ENCODE data around the gene CREBBP. TPM values are rescaled to one million over a fixed set of nuclear protein-coding genes. Genes with fewer than 3 reads are reported as not detected.

Gene CREBBP
- total RNA-seq, 4 donors from 2014 or later: 67.1 to 106 (median 91.0) TPM

DNA sequence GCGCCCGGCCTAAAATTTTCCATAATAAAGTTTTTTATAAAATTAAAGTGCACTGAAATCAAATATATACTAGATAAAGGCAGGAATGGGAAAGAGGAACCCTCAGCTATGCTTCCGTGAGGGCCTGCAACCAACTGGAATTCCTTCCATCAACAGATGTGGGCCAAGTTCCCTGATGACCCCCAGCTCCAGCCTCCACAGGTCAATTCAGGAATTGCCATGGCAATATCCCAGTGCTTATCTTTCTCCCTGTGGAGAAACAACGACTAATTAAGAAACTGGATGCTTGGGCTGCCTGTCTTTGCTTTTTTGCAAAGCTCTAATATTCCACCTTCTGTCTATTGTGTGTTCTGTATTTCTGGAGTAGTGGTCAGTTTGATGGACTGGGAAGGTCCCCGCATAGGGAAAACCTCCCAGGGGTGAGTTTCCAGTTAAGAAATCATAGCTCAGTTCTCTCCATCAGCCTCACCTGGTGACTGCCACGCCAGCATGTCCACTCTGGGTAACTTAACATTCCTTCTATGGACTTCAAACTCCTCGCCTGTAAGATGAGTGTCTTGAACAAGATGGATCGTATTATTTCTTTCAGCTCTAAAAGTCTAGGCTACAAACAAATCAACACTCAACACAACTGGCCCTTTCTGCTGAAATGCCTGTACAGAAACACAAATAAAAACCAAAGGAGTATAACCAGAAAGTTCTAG, 67.9 kb downstream of the CREBBP start:
- H3K27ac ChIP-seq: no peak overlapping the region
- TF ChIP-seq EP300 (IDR thresholded peaks at IDR 0.05) (no peak), POLR2A (IDR thresholded peaks at IDR 0.05) (no peak)
- TF ChIP-seq, protein P1, sequence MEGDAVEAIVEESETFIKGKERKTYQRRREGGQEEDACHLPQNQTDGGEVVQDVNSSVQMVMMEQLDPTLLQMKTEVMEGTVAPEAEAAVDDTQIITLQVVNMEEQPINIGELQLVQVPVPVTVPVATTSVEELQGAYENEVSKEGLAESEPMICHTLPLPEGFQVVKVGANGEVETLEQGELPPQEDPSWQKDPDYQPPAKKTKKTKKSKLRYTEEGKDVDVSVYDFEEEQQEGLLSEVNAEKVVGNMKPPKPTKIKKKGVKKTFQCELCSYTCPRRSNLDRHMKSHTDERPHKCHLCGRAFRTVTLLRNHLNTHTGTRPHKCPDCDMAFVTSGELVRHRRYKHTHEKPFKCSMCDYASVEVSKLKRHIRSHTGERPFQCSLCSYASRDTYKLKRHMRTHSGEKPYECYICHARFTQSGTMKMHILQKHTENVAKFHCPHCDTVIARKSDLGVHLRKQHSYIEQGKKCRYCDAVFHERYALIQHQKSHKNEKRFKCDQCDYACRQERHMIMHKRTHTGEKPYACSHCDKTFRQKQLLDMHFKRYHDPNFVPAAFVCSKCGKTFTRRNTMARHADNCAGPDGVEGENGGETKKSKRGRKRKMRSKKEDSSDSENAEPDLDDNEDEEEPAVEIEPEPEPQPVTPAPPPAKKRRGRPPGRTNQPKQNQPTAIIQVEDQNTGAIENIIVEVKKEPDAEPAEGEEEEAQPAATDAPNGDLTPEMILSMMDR (IDR thresholded peaks at IDR 0.05): no peak
- H3K36me3 ChIP-seq: peaks cover 0 to 26% (median 5%) of the 10 kb centered on the region in 3 donors
- no peak for DNase-seq (ENCODE audit: low spot score in 2 of 2)
- peaks cover 0 to 83% (median 11%) of the 10 kb centered on the region in 4 donors for H3K4me1 ChIP-seq
- H3K9me3 ChIP-seq: no peaks in the 10 kb centered on the region
- no peaks in the 10 kb centered on the region for H3K27me3 ChIP-seq
- no peak overlapping the region for H3K4me3 ChIP-seq
- 80% methylated on average over 8 of the region's 8 CpGs for WGBS, 2 donors

- Histone ChIP-seq H3K4me1 (peaks cover 0 to 82% (median 10%) of the 10 kb centered on the region in 4 donors), H3K27ac (no peak overlapping the region), H3K4me3 (no peak overlapping the region), H3K36me3 (peaks cover 0 to 36% (median 5%) of the 10 kb centered on the region in 3 donors), H3K9me3 (no peaks in the 10 kb centered on the region), H3K27me3 (no peaks in the 10 kb centered on the region)
- TF ChIP-seq, protein P1 (IDR thresholded peaks at IDR 0.05): no peak
- TF ChIP-seq POLR2A (IDR thresholded peaks at IDR 0.05): no peak
- TF ChIP-seq EP300 (IDR thresholded peaks at IDR 0.05): no peak
- DNase-seq (ENCODE audit: low spot score in 2 of 2): no peak
- 87 to 90% methylated on average over 3 of the region's 3 CpGs for WGBS, 2 donors
These were observed 69.7 kb downstream of the CREBBP start for GRCh38 chr16:3810818-3811217.

DNA sequence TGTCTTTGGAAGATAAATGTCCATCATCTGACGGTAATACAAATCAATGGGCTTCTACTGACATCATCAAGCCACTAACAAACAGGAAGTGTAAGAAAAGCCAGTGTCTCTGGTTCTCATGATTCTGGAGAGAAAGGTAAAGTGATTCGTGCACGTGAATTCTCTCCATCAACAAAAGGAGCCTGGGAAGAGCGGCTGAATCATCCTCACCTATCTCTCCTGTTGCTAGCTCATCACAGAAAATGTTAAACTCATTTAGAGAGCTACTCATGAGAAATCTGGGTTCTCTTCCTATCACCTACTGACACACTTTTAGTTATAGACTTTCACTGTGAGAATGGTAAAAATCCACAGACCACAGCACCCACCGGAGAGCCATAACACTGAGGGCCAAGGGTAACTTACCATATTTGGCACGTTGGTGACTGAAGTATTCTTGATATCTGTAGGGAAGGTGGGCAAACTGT, 70.3 kb downstream of the CREBBP start:
- Histone ChIP-seq H3K36me3 (peaks cover 0 to 36% (median 5%) of the 10 kb centered on the region in 3 donors), H3K9me3 (no peaks in the 10 kb centered on the region), H3K27ac (no peak overlapping the region), H3K4me1 (peaks cover 0 to 82% (median 10%) of the 10 kb centered on the region in 4 donors), H3K27me3 (no peaks in the 10 kb centered on the region), H3K4me3 (no peak overlapping the region)
- no peak for DNase-seq (ENCODE audit: low spot score in 2 of 2)
- TF ChIP-seq POLR2A (IDR thresholded peaks at IDR 0.05) (no peak), EP300 (IDR thresholded peaks at IDR 0.05) (no peak)
- TF ChIP-seq, protein P1 (IDR thresholded peaks at IDR 0.05): no peak
- WGBS, 2 donors: 90 to 92% methylated on average over 6 of the region's 6 CpGs

DNA sequence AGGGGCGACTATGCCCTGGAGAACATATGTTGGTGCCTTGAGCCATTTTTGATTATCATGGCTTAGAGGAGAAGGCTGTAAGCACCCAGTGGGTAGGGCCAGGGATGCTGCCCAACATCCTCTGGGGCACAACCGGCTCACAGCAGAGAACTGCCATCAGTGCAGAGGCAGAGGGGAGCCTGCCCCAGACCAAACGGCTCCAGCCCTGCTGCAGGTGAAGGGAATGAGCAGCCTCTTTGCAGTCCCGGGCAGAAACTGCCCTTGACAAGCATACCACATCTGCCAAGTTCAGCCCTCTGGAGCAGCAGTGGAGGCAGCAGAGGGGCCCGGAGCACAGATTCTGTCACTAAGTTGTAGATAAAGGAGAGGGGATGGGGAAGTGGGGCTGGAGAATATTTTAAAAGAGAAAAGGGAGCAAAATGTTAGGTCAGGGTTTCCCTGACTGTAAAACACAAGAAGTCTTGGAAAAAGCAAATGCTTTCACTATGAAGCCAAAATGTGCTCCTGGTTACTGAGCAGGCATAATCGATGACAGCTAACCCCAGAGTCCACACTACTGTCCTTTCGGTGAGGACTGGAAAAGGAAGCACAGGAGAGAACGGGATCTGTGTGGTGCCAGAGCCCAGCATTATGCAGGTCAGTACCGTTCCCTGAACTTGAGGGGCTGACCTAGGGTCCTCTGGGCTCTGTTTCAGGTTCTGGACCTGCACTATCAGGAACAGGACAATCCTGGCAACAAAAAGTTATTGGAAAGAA, 72.0 kb downstream of the CREBBP start:
- 81 to 84% methylated on average over 9 of the region's 9 CpGs for WGBS, 2 donors
- H3K27ac ChIP-seq: no peak overlapping the region
- DNase-seq (ENCODE audit: low spot score in 2 of 2): no peak
- no peaks in the 10 kb centered on the region for H3K9me3 ChIP-seq
- H3K36me3 ChIP-seq: peaks cover 0 to 36% (median 5%) of the 10 kb centered on the region in 3 donors
- no peak overlapping the region for H3K4me3 ChIP-seq
- TF ChIP-seq EP300 (IDR thresholded peaks at IDR 0.05): no peak
- TF ChIP-seq, protein P1 (IDR thresholded peaks at IDR 0.05): no peak
- TF ChIP-seq POLR2A (IDR thresholded peaks at IDR 0.05): no peak
- H3K27me3 ChIP-seq: no peaks in the 10 kb centered on the region
- H3K4me1 ChIP-seq: peaks cover 0 to 82% (median 12%) of the 10 kb centered on the region in 4 donors
